Measurements from ENCODE around the gene TAF1B.

- TF ChIP-seq CTCF (IDR thresholded peaks at IDR 0.05) (no peak), POLR2A (IDR thresholded peaks at IDR 0.05) (no peak)
Observed at GRCh38 chr2:9805435-9806297, 37.6 kb upstream of the TAF1B start.

All from esophagus squamous epithelium (tissue), 4 donors.